Smooth muscle cell (in vitro differentiated cells): ENCODE measurements around the gene TBC1D17. TPM values are rescaled to one million over a fixed set of nuclear protein-coding genes. Genes with fewer than 3 reads are reported as not detected.

Experiments used
- DNase-seq: peaks from one replicate; lab custom pipeline; 2025; ENCODE audit not compliant: unreplicated experiment; lab: John Stamatoyannopoulos, UW
- H2AFZ ChIP-seq: fragments of 200-600 bp; sonication (generic); 2 replicates; pipeline ENCODE4 v1.6.0; 2016; ENCODE audit warnings: antibody characterized with exemption, low read depth, mild to moderate bottlenecking
- H3F3A ChIP-seq: fragments of 200-600 bp; sonication (generic); 2 replicates; pipeline ENCODE4 v1.6.0; 2017; ENCODE audit warnings: antibody characterized with exemption, low read depth
- H3K27ac ChIP-seq: fragments of 200-600 bp; sonication (generic); 2 replicates; pipeline ENCODE4 v1.5.1; 2016; ENCODE audit warnings: low read depth, mild to moderate bottlenecking
- H3K27me3 ChIP-seq: fragments of 200-600 bp; sonication (generic); 2 replicates; pipeline ENCODE4 v1.6.1; 2016; ENCODE audit warnings: low read depth, mild to moderate bottlenecking
- H3K36me3 ChIP-seq: fragments of 200-600 bp; sonication (generic); 2 replicates; pipeline ENCODE4 v1.5.1; 2016; ENCODE audit warnings: low read depth
- H3K4me1 ChIP-seq: fragments of 200-600 bp; sonication (generic); 2 replicates; pipeline ENCODE4 v1.5.1; 2016; ENCODE audit warnings: low read depth
- H3K4me2 ChIP-seq: fragments of 200-600 bp; sonication (generic); 2 replicates; pipeline ENCODE4 v1.6.0; 2016; ENCODE audit warnings: mild to moderate bottlenecking
- H3K4me3 ChIP-seq: fragments of 200-600 bp; sonication (generic); 2 replicates; pipeline ENCODE4 v1.5.1; 2016; ENCODE audit warnings: mild to moderate bottlenecking
- H3K79me2 ChIP-seq: fragments of 200-600 bp; sonication (generic); 2 replicates; pipeline ENCODE4 v1.6.0; 2016; ENCODE audit warnings: low read depth, mild to moderate bottlenecking
- H3K9ac ChIP-seq: fragments of 200-600 bp; sonication (generic); 2 replicates; pipeline ENCODE4 v1.6.0; 2016; ENCODE audit warnings: low read depth
- H3K9me3 ChIP-seq: fragments of 200-600 bp; sonication (generic); replicated peaks from 2 replicates; pipeline ENCODE4 v1.5.1; 2016; ENCODE audit warnings: low read depth
- H4K20me1 ChIP-seq: fragments of 200-600 bp; sonication (generic); 2 replicates; pipeline ENCODE4 v1.6.0; 2016; ENCODE audit warnings: low read depth
- CTCF ChIP-seq: fragments of 200-600 bp; sonication (generic); IDR thresholded peaks from 2 replicates; pipeline ENCODE4 v1.5.1; 2017; ENCODE audit warnings: borderline replicate concordance, mild to moderate bottlenecking, antibody characterized with exemption; ENCODE audit not compliant: insufficient read depth, poor library complexity, severe bottlenecking
- WGBS: methylation state at CpG from one replicate; pipeline ENCODE4 v1.1.7; 2016; ENCODE audit warnings: low lambda C conversion rate; 5-methylcytosine and 5-hydroxymethylcytosine counted together
- polyA plus RNA-seq: library from polyadenylated mRNA; unstranded; fragments of >200 nt; fragmentation: Nextera tagmentation; extraction: Ambion mirVana; gene quantifications from 2 replicates; pipeline ENCODE4 v1.2.1, GENCODE V29; 2016
- total RNA-seq: library from RNA; depleted of rRNA; stranded (reverse); fragments of >200 nt; gene quantifications from 2 replicates; pipeline ENCODE4 v1.2.3, GENCODE V29; 2014

TBC1D17 gene
- total and polyA plus RNA-seq, 2 experiments from 2014 or later: 9.2 to 41.8 TPM

- 44% methylated on average over 68 of the region's 71 CpGs for WGBS
- peak; percentile 21 for DNase-seq
- Histone ChIP-seq H3K4me2 (peak overlapping the region; percentile 77), H3K9me3 (no peaks in the 10 kb centered on the region), H4K20me1 (no peaks in the 10 kb centered on the region), H3K27me3 (no peaks in the 10 kb centered on the region), H3K79me2 (no peaks in the 10 kb centered on the region), H3K9ac (no peak overlapping the region), H3K27ac (no peak overlapping the region), H3F3A (no peaks in the 10 kb centered on the region), H3K4me3 (peak overlapping the region; percentile 39), H2AFZ (no peak overlapping the region), H3K4me1 (no peaks in the 10 kb centered on the region), H3K36me3 (no peaks in the 10 kb centered on the region)
- peak; percentile 64 for TF ChIP-seq CTCF
Observed at GRCh38 chr19:49889687-49890348, 12.3 kb downstream of the TBC1D17 start.

- Histone ChIP-seq H3K79me2 (no peaks in the 10 kb centered on the region), H3K9ac (no peak overlapping the region), H3K36me3 (no peaks in the 10 kb centered on the region), H2AFZ (no peak overlapping the region), H3K27ac (no peak overlapping the region), H3K4me2 (peak overlapping the region; percentile 77), H3K4me1 (no peaks in the 10 kb centered on the region), H3K4me3 (peak overlapping the region; percentile 39), H3F3A (no peaks in the 10 kb centered on the region), H4K20me1 (no peaks in the 10 kb centered on the region), H3K9me3 (no peaks in the 10 kb centered on the region), H3K27me3 (no peaks in the 10 kb centered on the region)
- no peak for TF ChIP-seq CTCF
- WGBS: 18% methylated on average over 52 of the region's 69 CpGs
- DNase-seq: peak; percentile 7
Observed at GRCh38 chr19:49890349-49891311, 13.1 kb downstream of the TBC1D17 start.

GRCh38 chr19:49891393-49891792, 13.9 kb downstream of the TBC1D17 start:
- Histone ChIP-seq H3K4me3 (no peak overlapping the region), H3K27me3 (no peaks in the 10 kb centered on the region), H3K79me2 (no peaks in the 10 kb centered on the region), H3K36me3 (no peaks in the 10 kb centered on the region), H4K20me1 (no peaks in the 10 kb centered on the region), H3K27ac (no peak overlapping the region), H2AFZ (no peak overlapping the region), H3K4me1 (no peaks in the 10 kb centered on the region), H3K9me3 (no peaks in the 10 kb centered on the region), H3F3A (no peaks in the 10 kb centered on the region), H3K9ac (no peak overlapping the region), H3K4me2 (no peak overlapping the region)
- TF ChIP-seq CTCF: no peak
- WGBS: 92% methylated on average over 17 of the region's 17 CpGs
- no peak for DNase-seq
